ENCODE measurements around the gene NFKBIZ.

Gene NFKBIZ

GRCh38 chr3:101833446-101833974 lies 15.8 kb upstream of the NFKBIZ start:
- no peak overlapping the region for H3K27ac ChIP-seq
- no peak for TF ChIP-seq CTCF (IDR thresholded peaks at IDR 0.05; ENCODE audit: low read depth, low read length)
- no peak overlapping the region for H3K4me3 ChIP-seq (ENCODE audit: low read depth, low read length)

GRCh38 chr3:101835676-101836075 lies 13.6 kb upstream of the NFKBIZ start:
- Histone ChIP-seq H3K4me3 (ENCODE audit: low read depth, low read length) (no peak overlapping the region), H3K9me3 (ENCODE audit: severe bottlenecking) (no peaks in the 10 kb centered on the region), H3K27me3 (ENCODE audit: insufficient read depth, low read depth, severe bottlenecking) (no peaks in the 10 kb centered on the region), H3K36me3 (no peaks in the 10 kb centered on the region), H3K27ac (no peak overlapping the region)
- DNase-seq, result no peak
- no peak for TF ChIP-seq CTCF (IDR thresholded peaks at IDR 0.05; ENCODE audit: low read depth, low read length)

More at GRCh38 chr3:101833446-101833974, 15.8 kb upstream of the NFKBIZ start:
- no peaks in the 10 kb centered on the region for H3K36me3 ChIP-seq
- H3K27me3 ChIP-seq (ENCODE audit: insufficient read depth, low read depth, severe bottlenecking), result no peaks in the 10 kb centered on the region
- DNase-seq, result no peak
- no peaks in the 10 kb centered on the region for H3K9me3 ChIP-seq (ENCODE audit: severe bottlenecking)

- no peak for DNase-seq
- no peak overlapping the region for H3K27ac ChIP-seq
- no peaks in the 10 kb centered on the region for H3K27me3 ChIP-seq (ENCODE audit: insufficient read depth, low read depth, severe bottlenecking)
- H3K36me3 ChIP-seq, result no peaks in the 10 kb centered on the region
- no peak overlapping the region for H3K4me3 ChIP-seq (ENCODE audit: low read depth, low read length)
- no peak for TF ChIP-seq CTCF (IDR thresholded peaks at IDR 0.05; ENCODE audit: low read depth, low read length)
- no peaks in the 10 kb centered on the region for H3K9me3 ChIP-seq (ENCODE audit: severe bottlenecking)
These were observed 13.2 kb upstream of the NFKBIZ start for GRCh38 chr3:101836160-101836559.

- H3K4me3 ChIP-seq (ENCODE audit: low read depth, low read length), result no peak overlapping the region
- H3K27ac ChIP-seq, result no peak overlapping the region
- no peak for TF ChIP-seq CTCF (IDR thresholded peaks at IDR 0.05; ENCODE audit: low read depth, low read length)
- no peaks in the 10 kb centered on the region for H3K9me3 ChIP-seq (ENCODE audit: severe bottlenecking)
- no peaks in the 10 kb centered on the region for H3K36me3 ChIP-seq
- H3K27me3 ChIP-seq (ENCODE audit: insufficient read depth, low read depth, severe bottlenecking), result no peaks in the 10 kb centered on the region
- DNase-seq, result no peak
These were observed 12.4 kb upstream of the NFKBIZ start for GRCh38 chr3:101836652-101837598.

- Histone ChIP-seq H3K27me3 (ENCODE audit: insufficient read depth, low read depth, severe bottlenecking) (no peaks in the 10 kb centered on the region), H3K4me3 (ENCODE audit: low read depth, low read length) (no peak overlapping the region)
- TF ChIP-seq CTCF (IDR thresholded peaks at IDR 0.05; ENCODE audit: low read depth, low read length), result no peak
These were observed 10.6 kb upstream of the NFKBIZ start for GRCh38 chr3:101838691-101839090.

More at GRCh38 chr3:101838691-101839090, 10.6 kb upstream of the NFKBIZ start:
- no peaks in the 10 kb centered on the region for H3K9me3 ChIP-seq (ENCODE audit: severe bottlenecking)
- no peaks in the 10 kb centered on the region for H3K36me3 ChIP-seq
- H3K27ac ChIP-seq, result no peak overlapping the region
- no peak for DNase-seq
